Measurements from ENCODE around the gene AP3D1.
"Not testable (repeated sequence)": the region's sequence is repeated elsewhere in the genome, so short reads cannot be mapped to it uniquely, and the experiment has no call there.

The AP3D1 gene

DNA sequence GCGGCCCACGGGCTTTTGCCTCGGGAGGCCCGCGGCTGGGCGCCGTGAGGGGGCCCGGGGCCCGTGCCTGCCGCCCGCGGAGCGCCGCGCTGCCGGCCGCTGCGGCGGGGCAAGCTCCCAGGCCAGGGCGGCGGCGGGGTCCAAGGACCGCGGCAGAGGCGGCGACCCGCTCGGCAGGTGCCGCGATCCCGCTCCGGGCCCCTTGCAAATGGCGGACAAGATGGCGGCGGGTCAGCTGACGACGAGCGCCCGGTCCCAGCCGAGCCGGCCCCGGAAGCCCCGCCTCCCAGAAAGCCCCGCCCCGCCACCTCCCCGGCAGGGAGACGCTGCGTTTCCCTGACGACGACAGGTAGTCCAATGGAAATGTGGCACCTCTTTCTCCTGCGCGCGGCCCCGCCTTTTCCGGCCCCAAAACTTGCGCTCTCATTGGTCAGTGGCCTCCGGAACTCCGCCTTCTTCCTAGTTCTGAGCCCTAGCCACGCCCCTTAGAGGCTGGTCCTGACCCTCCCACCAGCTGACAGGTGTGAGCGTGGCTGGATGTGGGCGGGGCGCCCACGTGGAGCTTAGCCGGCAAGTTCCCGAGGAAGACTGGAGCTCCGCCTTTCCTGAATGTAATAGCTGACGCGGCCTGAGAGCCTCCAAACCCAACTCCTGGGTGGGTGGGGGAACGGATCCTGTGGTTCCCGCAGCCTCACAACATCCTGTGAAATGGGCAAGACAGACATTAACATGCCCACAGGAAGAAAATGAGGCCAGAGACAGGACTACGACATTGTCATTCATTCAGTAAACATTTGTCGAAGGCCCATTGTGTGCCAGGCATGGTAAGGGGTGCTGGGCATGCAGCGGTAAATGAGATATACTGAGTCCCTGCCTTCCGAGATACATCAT is at the start of gene AP3D1:
AP3D1 (minus strand) TSS at position 228 of the 891 bp plus-strand sequence. CDS start 232 bp downstream, outside the sequence.
- DNase-seq (ENCODE audit: low read depth) = peak; percentile 97

DNA sequence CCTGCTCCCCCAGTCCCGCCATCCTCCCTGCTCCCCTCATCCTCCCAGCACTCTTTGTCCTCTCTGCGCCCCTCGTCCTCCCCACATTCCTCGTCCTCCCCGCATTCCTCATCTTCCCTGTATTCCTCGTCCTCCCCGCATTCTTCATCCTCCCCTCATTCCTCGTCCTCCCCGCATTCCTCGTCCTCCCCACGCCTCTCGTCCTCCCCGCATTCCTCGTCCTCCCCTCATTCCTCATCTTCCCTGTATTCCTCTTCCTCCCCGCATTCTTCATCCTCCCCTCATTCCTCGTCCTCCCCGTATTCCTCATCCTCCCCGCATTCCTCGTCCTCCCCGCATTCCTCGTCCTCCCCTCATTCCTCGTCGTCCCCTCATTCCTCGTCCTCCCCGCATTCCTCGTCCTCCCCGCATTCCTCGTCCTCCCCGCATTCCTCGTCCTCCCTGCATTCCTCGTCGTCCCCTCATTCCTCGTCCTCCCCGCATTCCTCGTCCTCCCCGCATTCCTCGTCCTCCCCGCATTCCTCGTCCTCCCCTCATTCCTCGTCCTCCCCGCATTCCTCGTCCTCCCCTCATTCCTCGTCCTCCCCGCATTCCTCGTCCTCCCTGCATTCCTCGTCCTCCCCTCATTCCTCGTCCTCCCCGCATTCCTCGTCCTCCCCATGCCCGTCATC is 49.4 kb upstream of the AP3D1 start:
- DNase-seq (ENCODE audit: low read depth) = not testable (repeated sequence)

DNA sequence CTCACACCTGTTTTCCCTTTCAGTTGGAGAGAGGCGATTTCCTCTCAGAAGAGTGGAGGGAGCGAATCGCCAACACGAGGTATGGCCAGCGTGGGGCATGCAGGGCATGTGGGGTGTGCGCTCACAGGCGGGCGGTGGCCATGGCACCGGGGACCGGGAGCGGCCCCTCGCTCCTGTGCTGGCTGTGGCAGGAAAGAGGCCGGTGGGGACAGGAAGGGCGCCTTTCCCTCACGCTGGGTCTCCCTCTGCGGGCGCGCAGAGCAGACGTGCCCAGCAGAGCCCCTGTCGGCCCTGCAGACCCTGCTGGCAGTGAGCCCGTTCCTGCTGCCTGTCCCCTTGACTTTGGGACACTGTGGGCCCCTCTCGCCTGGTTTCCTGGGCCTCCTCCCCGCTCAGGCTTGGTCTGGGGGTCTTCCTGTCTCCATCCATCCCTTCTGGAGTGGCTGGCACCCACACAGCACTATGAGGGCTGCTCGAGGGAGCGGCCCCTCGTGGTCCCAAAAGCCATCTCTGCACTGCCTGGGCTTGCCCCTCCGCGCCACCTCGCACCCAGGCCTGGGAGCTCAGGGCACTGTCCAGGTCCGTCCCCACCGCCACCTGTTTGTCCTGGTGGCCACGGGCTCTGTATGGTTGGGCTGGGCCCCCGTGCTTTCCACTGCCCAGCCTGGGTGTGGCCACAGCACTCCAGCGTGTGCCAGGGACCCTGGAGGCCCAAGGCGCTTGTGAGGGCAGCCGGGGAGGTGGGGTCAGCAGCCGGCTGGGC is 48.7 kb upstream of the AP3D1 start:
- DNase-seq (ENCODE audit: low read depth) = no peak

DNA sequence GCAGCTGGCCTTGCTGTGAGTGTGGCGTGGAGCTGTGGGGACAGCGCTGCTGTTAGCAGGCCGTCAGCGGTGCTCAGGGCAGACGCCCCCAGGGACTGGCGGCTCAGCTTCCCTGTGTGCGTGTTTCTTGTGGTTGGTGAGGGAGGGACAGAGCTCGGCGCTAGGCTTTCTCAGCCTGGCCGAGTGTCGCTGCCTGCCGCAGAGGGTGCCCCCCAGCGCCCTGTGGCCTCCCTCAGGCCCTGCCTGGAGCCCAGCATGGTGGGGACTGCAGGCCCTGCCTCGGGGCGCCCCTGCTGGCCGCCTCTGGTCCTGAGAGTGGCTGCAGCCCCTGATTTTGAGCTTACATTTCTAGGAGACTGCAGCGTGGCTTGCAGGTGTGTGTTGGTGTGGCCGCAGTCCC is 47.8 kb upstream of the AP3D1 start:
- no peak for DNase-seq (ENCODE audit: low read depth)

DNA sequence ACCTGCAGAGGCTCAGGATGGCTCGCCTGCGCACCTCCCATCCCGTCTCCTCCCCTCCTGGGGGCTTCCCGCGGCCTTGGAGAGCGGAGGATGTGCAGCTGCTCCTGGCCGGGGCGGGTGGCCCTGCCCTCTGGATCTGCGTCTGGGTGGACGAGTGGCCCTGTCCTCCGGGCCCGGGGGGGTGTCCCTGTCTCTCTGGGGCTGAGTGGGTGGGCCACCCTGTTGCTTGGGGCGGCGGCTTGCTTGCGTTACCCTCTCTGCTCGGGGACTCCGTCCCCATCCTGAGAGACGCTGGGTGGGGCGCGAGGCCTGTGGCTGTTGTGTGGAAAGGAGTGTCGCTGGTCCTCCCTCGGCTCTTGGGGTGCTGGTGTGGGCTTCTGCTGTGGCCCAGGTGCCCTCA is 47.0 kb upstream of the AP3D1 start:
- DNase-seq (ENCODE audit: low read depth) = no peak

DNA sequence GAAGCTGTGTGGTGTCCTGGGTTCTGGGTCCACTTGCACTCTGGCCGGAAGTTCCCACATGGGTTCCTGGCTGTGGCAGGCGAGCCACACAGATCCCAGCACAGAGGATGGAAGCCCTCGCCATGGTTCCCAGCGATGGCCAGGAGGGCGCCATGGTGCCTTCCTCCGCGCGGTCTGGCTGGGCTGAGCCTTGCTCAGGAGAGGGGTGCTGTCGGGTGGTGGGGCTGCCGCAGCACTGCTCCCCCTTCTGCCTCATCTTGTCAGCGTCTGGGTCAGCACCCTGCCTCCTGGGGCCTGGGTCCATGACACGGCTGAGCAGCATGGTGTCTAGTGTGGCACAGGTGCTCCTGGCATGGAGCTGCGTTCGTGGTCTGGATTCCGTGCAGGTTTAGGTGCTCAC is 45.9 kb upstream of the AP3D1 start:
- no peak for DNase-seq (ENCODE audit: low read depth)

DNA sequence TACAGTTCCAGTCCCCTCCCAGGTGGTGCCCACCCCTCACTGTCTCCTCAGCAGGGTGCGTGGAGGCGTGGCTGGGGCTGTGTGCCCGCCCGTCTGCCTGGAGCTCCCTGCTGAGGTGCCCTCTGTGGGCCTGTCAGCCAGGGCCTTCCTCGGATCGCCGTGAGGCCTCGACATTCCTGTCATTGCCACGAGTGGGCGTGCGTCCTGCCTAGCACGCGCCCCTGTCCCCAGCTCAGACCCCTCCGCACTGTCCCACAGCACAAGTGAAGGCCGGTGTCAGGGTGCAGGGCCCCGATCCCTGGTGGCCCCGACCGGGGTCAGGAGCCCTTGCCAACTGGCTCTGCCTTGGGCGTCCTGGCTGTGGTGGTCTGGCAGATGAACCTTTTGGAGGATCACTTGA is 44.5 kb upstream of the AP3D1 start:
- no peak for DNase-seq (ENCODE audit: low read depth)

DNA sequence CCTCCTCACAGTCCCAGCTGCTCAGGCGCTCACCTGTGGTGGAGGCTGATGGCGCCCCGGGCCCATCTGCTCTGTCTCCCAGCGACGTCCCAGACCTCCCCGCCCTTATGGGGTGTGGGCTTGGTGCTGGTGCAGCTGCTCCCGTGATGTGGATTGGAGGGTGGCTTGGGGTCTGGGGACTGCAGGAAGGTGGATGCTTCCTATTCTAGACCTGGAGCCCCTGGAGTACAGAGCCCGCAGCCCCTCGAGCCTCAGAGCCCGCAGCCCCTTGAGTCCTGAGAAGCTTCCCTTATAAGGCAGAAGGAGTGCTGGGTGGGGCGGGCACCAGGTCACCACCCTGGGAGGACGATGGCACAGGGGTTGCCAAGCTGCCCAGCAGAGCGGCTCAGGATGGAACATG is 44.0 kb upstream of the AP3D1 start:
- DNase-seq (ENCODE audit: low read depth) = no peak

DNA sequence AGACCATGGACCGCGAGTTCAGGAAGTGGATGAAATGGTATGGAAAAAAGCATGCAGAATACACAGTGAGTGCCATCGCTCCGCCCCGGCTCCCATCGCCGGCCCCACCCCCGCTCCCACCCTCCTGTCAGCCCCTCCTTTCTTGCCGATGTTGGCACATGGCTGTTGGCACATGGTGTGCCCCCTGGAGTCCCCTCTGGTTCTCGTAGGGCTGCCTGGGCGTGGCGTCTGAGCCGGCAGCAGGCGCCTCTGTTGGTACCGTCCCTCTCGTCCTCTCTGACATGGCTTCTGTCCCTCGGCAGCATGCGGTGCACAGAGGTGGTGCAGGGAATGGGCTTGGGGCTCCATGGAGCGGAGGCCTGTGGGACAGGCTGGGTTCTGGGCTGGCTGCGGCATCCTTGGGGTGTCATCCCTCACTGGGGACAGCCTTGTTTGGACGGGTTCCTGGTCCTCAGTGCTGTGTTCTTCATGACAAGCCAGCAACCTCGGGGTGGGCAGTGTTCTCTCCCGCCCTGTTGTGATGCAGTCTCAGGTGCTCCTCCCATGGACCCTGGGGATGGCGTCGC is 43.2 kb upstream of the AP3D1 start:
- no peak for DNase-seq (ENCODE audit: low read depth)

DNA sequence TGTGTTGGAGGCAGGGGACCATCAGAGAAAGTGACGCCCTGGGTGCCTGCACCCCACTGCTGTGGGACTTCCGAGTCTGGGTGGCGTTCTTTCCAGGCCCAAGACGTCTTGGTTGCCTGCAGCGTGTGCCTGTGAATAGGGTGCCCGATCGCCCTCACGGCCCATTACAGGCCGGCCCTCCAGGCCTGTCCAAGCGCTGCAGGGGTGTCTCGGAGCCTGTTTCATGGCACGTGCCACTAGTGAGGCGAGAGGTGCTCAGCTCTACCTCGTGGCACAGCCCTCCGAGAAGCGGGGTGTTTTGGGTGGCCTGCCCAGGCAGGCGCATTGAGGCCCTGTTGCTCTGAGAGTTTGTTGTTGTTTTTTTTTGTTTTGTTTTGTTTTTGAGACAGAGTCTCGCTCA is 42.4 kb upstream of the AP3D1 start:
- DNase-seq (ENCODE audit: low read depth) = no peak

DNA sequence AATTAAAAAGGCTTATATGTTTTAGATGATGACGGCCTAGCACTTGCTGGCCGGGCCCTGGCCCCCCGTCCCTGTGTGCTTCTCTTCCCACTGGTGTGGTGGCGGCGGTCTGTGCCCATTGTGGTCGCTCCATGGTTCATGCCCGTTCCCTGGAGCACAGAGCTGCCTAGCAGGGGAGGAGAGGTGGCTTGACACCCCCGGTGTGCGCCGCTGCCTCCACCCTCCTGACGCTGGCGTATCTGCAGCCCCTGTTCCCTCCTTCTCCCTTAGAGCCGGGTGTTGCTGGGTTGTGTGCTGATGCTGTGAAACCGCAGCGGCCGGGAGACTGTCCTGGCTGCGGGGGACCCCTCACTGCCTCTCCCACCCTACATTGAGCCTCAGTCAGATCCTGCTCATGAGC is 41.5 kb upstream of the AP3D1 start:
- DNase-seq (ENCODE audit: low read depth) = no peak

DNA sequence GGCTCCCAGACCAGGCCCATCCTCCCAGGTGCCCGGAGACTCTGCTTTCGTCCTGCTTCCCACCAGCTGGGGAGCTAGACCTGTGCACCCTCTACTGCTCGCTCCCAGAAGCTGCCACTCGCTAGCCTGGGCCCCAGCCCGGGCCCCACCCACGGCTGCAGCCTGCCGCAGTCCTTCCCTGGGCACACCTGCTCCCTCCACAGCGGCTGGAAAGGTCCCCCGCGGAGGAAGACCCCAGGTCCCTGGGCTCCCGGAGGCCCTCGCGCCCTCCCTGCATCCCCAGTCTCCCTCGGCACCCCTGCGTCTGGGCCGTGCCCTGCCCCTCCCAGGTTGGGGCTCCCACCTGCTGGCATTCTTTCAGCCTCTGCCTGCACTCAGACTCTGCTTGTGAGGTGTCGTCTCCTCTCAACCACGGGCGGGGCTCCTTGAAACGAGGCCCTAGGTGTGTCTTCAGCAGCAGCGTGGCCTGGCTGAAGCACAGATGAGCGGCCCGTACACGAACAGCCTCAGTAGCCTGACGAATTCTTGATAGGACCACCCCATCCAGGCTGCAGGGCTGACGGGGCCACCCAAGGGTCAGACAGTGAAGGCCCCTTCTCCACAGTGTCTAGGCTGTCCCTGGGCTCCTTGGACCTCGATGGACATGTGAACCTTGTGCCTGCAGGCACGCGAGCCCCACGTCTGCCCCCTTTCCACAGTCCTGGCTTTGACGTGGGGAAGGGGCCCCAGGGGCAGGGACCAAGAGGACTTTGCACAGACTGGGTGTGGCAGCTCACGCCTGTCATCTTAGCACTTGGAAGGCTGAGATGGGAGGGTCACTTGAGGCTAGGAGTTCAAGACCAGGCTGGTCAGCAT is 40.3 kb upstream of the AP3D1 start:
- no peak for DNase-seq (ENCODE audit: low read depth)

DNA sequence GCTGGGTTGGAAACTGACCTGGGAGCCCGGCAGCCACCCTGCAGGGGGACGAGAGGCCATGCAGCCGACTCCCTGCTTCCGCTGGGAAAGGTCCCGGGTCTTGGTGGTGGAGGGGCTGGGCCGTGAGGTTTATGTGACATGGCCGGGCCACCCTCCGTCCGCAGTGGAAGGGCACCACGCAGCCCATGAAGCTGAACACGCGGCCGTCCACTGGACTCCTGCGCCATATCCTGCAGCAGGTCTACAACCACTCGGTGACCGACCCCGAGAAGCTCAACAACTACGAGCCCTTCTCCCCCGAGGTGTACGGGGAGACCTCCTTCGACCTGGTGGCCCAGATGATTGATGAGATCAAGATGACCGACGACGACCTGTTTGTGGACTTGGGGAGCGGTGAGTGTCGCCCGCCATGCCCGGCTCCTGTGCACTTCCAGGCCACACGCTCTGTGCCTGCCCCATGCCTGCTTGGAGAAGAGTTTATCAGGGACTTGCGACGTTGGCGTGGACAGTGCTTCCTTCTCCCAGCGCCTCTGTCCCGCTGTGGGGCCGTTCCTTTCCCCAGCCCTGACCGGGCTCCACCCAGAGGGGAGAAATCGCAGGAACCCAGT is 39.6 kb upstream of the AP3D1 start:
- DNase-seq (ENCODE audit: low read depth) = no peak

DNA sequence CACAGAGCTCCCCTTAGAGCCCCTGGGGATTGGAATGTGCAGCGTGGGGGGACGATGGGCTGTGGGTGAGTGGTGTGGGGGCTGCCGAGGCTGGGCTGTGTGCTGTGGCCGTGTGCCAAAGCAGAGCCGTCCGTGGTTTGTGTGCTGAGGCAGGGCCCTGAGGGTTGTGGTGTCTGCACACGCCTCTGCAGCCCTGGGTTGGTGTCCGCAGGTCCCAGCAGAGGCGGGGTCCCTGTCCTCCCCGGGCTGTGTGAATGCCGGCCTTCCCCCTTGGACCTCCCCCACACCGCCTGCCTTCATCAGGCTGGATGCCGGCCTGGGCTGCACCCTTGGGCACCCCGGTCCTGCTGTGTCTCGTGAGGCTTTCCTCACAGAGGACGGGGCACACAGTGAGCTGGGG is 38.5 kb upstream of the AP3D1 start:
- DNase-seq (ENCODE audit: low read depth) = no peak

DNA sequence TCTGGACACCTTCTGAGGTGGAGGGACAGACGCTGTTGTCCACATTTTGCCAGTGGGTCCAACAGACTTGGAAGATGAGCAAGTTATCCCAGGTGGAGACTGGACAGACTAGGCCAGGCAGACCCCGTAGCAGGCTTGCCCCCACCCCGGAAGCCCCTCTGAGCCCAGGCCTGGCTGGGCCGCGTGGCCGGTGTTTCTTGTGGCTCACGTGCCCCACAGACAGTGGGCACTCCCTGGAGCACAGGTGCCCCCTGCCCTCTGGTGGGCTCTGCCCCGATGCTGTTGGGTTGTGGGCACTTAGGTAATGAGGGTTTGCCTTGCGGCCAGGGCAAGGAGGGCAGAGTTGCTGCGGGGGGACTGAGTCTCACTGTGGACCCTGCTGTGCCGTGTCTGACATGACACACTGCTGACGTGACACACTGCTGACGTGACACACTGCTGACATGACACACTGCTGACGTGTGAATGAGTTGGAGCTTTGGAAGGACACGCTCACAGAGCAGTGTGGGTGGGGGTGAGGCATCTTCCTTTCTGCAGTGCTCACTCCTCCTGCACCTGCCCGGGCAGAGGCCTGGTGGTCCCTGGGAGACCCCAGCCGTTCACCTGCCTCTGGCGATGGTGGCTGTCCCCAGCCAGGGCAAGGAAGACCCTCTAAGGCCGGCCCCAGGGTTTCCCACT is 37.5 kb upstream of the AP3D1 start:
- no peak for DNase-seq (ENCODE audit: low read depth)

DNA sequence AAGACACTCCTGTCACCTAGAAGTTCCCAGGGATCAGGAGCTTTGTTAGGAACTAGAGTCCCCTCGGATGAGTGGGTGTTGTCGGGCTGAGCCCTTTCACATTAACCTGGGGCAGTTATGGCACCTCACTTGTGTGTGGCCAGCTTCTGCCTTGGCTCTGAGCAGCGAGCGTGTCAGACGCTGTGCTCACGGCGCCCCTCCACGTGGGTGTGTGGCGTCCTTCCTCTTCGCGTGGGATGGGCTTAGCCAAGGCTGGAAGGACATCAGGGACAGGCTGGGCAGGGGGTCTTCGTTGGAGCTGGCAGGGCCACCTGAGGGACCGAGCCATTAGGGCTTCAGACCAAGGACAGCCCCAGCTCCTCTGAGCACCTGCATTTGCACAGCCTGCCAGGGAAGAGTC is 35.8 kb upstream of the AP3D1 start:
- no peak for DNase-seq (ENCODE audit: low read depth)

DNA sequence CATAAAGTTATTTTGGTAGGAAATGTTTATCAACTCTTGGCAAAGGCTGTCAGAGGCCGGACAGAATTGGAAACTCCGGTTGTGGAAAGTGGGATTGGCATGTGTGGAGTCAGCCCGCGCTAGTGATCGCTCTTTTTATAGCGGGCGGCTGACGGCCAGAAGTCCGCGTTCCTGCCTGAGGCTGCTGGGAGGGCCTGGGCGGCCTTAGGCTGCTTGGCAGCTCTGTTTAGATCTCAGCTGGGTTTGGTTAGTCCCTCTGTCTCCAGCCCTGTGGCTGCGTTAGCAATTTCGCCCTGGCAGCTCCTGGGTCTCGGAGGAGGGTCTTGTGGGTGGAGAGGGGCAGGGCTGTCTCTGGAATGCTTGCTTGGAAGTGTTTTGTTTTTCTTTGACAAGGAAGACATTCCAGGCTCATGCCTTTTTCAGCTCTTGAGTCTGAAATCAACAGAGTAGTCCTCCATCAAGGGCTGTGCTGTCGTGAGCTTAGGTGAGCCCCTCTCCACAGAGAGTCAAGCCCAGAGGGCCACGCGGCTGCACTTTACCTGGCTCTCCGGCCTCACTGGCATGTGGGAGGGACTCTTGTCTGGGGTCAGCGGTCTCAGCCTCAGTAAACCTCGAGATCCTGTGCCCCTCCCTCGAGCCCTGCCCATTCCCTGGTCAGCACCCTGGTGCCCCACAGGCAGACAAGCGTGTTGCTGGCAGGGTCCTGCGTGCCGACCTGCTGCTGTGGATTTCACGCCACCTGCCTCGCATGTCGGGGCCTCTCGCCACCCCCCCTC is 34.9 kb upstream of the AP3D1 start:
- peak; percentile 94 for DNase-seq (ENCODE audit: low read depth)

DNA sequence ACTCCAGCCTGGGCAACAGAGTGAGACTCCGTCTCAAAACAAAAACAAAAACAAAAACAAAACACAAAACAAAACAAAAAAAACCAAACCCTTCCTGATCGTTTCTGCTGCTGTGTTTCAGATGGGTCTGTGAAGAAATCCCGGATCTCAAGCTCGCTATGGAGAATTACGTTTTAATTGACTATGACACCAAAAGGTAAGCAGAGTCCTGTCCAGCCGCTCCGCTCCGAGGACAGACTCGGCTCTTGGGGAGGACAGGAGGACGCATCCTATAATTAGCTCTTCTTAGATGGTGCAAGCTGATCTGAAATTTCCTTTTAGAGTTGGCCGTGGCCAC is 34.3 kb upstream of the AP3D1 start:
- DNase-seq (ENCODE audit: low read depth) = no peak

DNA sequence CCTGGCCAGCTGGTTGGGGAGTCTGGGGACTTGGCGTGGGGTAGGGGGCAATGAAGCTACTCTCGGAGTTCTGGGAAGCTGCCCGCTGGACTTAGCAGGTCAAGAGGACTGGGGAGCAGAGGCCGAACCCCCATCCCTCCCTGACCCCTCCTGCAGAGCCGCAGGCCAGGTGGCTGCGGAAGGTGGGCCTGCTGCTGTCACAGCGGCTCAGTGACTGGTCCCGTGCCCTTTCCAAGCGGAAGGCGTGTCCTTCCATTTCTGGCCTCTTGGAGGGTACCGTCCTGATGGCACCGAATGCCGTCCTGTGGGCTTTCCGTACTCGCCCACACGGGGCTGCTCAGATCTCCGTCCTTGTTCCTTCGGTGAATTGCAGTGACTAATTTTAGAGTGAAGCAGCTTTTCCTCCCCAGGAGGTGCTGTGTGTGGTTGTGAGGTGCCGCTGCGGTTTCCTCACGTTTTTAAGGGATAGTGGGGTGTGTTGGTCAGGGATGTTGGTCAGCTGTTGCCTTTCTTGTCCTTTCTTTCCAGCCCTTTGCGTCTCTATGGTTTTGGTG is 33.1 kb upstream of the AP3D1 start:
- DNase-seq (ENCODE audit: low read depth) = no peak

DNA sequence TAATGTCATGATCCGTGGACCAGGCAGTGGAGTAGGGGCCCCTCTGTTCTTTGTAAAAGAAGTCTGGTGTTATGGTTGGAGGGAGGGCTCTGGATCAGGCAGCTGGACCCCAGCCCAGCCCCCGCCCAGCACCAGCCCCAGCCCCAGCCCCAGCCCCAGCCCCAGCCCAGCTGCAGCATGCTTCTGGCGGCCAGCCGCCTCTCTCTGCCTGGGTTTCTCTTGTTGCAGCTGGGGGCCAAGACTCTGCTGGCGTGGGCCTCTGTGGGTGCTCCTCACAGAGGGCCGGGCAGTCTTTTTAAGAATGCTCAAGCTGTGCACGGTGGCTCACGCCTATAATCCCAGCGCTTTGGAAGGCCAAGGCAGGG is 30.2 kb upstream of the AP3D1 start:
- DNase-seq (ENCODE audit: low read depth) = no peak

All from GM04503 (cell line).